OCI-LY7 (cell line): ENCODE data around the gene TMEM144. TPM values are rescaled to one million over a fixed set of nuclear protein-coding genes. Genes with fewer than 3 reads are reported as not detected.

ENCODE experiments used
- BruUV-seq: library from RNA; stranded (reverse); fragments of 400-500 nt; replicated peaks from 2 replicates; lab custom pipeline; 2021; lab: Mats Ljungman, UMichigan
- CTCF ChIA-PET: fragments of 300-600 bp; sonication (Branson Sonifier 250); formaldehyde crosslinking; loops from one replicate; lab custom pipeline; 2022; ENCODE audit warnings: antibody characterized with exemption; ENCODE audit not compliant: unreplicated experiment; lab: Charles Lee
- POLR2A ChIA-PET: fragments of 300-600 bp; sonication (Branson Sonifier 250); formaldehyde crosslinking; loops from one replicate; lab custom pipeline; 2022; ENCODE audit warnings: antibody characterized with exemption; lab: Charles Lee
- DNase-seq: peaks from one replicate; pipeline ENCODE4 v3.0.0-alpha.2; 2015; ENCODE audit warnings: low spot score
- H2AFZ ChIP-seq: fragments of 200-600 bp; sonication (generic), shearing (Covaris generic); 2 replicates; pipeline ENCODE4 v1.6.1; 2014; ENCODE audit warnings: mild to moderate bottlenecking, antibody characterized with exemption, low read length, moderate library complexity
- H3K27ac ChIP-seq: fragments of 200-600 bp; sonication (generic); 2 replicates; pipeline ENCODE4 v1.5.1; 2014; ENCODE audit warnings: mixed run types, low read depth, mild to moderate bottlenecking, moderate library complexity, low read length, inconsistent platforms; ENCODE audit not compliant: poor library complexity, severe bottlenecking
- H3K36me3 ChIP-seq: fragments of 200-600 bp; sonication (generic); 2 replicates; pipeline ENCODE4 v1.6.1; 2014; ENCODE audit warnings: mild to moderate bottlenecking, antibody characterized with exemption, low read length, moderate library complexity, mixed read lengths; ENCODE audit not compliant: insufficient read depth
- H3K4me1 ChIP-seq: fragments of 200-600 bp; sonication (generic); 2 replicates; pipeline ENCODE4 v1.5.1; 2014; ENCODE audit warnings: mild to moderate bottlenecking, low read length; ENCODE audit not compliant: insufficient read depth, poor library complexity, severe bottlenecking
- H3K4me2 ChIP-seq: fragments of 200-600 bp; sonication (generic); 2 replicates; pipeline ENCODE4 v1.6.1; 2014; ENCODE audit warnings: mild to moderate bottlenecking, low read length
- H3K4me3 ChIP-seq: fragments of 200-600 bp; sonication (generic); 2 replicates; pipeline ENCODE4 v1.5.1; 2014; ENCODE audit warnings: mild to moderate bottlenecking, low read depth, low read length; ENCODE audit not compliant: poor library complexity, severe bottlenecking
- H3K79me2 ChIP-seq: fragments of 200-600 bp; sonication (generic); 2 replicates; pipeline ENCODE4 v1.6.1; 2016; ENCODE audit warnings: low read depth, mild to moderate bottlenecking, low read length, moderate library complexity, mixed read lengths; ENCODE audit not compliant: insufficient read depth
- H3K9me2 ChIP-seq: fragments of 200-600 bp; sonication (generic); 2 replicates; pipeline ENCODE4 v1.6.1; 2016; ENCODE audit warnings: mild to moderate bottlenecking, low read length, mixed read lengths; ENCODE audit not compliant: insufficient read depth
- H3K9me3 ChIP-seq: fragments of 200-600 bp; sonication (generic); 2 replicates; pipeline ENCODE4 v1.6.1; 2014; ENCODE audit warnings: mild to moderate bottlenecking, mixed run types, low read length, mixed read lengths
- H4K20me1 ChIP-seq: fragments of 200-600 bp; sonication (generic); 2 replicates; pipeline ENCODE4 v1.6.1; 2014; ENCODE audit warnings: mild to moderate bottlenecking, antibody characterized with exemption, low read length, moderate library complexity, mixed read lengths; ENCODE audit not compliant: insufficient read depth
- EZH2phosphoT487 ChIP-seq: fragments of 200-600 bp; sonication (generic); IDR thresholded peaks from 2 replicates; pipeline ENCODE4 v1.6.1; 2018; ENCODE audit warnings: low read depth, borderline replicate concordance, mild to moderate bottlenecking, mixed run types, antibody characterized with exemption, low read length, moderate library complexity, mixed read lengths
- intact Hi-C: fragments of 100-400 bp; cut with micrococcal nuclease; formaldehyde crosslinking; loops from one replicate; pipeline ENCODE4 v1.10.0; 2022; ENCODE audit not compliant: unreplicated experiment
- total RNA-seq, 2 experiments: library from RNA; depleted of rRNA in 1 of 2; stranded (reverse); fragments of >200 nt in 1 of 2; shearing (Covaris generic) in 1 of 2; gene quantifications; 2 replicates each; pipeline ENCODE4 v1.2.3, GENCODE V29; 2014 to 2022
- TF ChIP-seq, protein P1 (sequence below): fragments of 200-600 bp; sonication (generic); conservative IDR thresholded peaks from 2 replicates; pipeline ENCODE4 v1.5.1; 2014; ENCODE audit warnings: mild to moderate bottlenecking, antibody characterized with exemption, low read length, moderate library complexity, mixed read lengths

Gene TMEM144
- total RNA-seq, 2 experiments from 2014 or later, result 0.30 TPM; not detected in 1

DNA sequence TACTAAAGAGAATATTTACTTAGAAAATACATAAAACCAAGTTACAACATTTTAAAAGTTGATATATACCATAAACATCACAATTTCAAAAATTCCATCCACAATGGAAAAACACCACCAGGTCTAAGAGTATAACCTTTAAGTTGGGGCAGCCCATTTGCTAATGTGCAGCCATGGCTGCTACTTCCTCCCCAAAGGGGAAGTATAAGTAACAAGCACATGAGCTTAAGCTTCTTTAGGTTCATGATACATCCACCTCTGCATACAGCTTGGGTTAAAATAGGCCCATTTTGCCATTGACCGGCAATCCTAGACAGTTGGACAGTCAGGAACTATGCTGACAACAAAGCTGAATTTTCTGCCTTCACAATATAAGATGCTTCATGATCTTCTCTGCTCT lies 20.9 kb upstream of the TMEM144 start:
- Histone ChIP-seq H3K9me3 (no peaks in the 10 kb centered on the region), H3K36me3 (no peaks in the 10 kb centered on the region), H4K20me1 (no peaks in the 10 kb centered on the region), H3K4me3 (no peak overlapping the region), H2AFZ (no peak overlapping the region), H3K79me2 (no peaks in the 10 kb centered on the region), H3K9me2 (no peaks in the 10 kb centered on the region), H3K4me2 (no peak overlapping the region), H3K4me1 (no peaks in the 10 kb centered on the region), H3K27ac (no peak overlapping the region)
- ChIA-PET CTCF (no interaction called here), POLR2A (interaction anchor here (0.6 to 1.5 kb wide), 5 partner anchors 13 to 1300 kb away, joined by 3 to 5 read pairs (median 3); no protein-coding TSS in a partner anchor)
- intact Hi-C loops, result no loop called here
- no peak for TF ChIP-seq EZH2phosphoT487
- TF ChIP-seq, protein P1, sequence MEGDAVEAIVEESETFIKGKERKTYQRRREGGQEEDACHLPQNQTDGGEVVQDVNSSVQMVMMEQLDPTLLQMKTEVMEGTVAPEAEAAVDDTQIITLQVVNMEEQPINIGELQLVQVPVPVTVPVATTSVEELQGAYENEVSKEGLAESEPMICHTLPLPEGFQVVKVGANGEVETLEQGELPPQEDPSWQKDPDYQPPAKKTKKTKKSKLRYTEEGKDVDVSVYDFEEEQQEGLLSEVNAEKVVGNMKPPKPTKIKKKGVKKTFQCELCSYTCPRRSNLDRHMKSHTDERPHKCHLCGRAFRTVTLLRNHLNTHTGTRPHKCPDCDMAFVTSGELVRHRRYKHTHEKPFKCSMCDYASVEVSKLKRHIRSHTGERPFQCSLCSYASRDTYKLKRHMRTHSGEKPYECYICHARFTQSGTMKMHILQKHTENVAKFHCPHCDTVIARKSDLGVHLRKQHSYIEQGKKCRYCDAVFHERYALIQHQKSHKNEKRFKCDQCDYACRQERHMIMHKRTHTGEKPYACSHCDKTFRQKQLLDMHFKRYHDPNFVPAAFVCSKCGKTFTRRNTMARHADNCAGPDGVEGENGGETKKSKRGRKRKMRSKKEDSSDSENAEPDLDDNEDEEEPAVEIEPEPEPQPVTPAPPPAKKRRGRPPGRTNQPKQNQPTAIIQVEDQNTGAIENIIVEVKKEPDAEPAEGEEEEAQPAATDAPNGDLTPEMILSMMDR, result no peak
- no peak for DNase-seq
- BruUV-seq, result no TSS peak

DNA sequence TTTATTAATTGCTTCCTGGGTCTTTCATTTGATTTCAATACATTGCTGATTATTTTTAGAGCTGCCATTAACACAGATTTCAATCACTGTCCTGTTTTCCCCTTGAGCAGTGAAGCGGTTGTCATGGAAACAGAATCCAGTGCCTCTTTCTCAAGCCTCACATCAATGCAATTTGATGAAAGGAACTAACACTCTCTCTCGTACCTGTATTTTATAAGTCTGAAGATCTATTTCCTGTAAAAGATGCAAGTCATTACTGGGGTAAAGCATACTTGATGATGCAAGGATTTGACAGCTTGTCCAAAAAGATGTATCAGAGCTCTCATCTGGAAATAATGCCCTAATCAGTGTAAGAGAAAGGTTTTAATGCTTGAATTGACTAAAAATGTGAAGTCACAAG lies 19.6 kb upstream of the TMEM144 start:
- intact Hi-C loops, result loop anchor here (5.0 kb wide), 1 partner anchor 67 kb away; no protein-coding TSS in a partner anchor
- no peak overlapping the region for H2AFZ ChIP-seq
- ChIA-PET POLR2A (interaction anchor here (1.0 to 1.4 kb wide), 2 partner anchors 8 to 19 kb away, joined by 4 to 5 read pairs; no protein-coding TSS in a partner anchor), CTCF (no interaction called here)
- H3K4me3 ChIP-seq, result no peak overlapping the region
- TF ChIP-seq EZH2phosphoT487, result no peak
- TF ChIP-seq, protein P1, result no peak
- H4K20me1 ChIP-seq, result no peaks in the 10 kb centered on the region
- H3K9me3 ChIP-seq, result no peaks in the 10 kb centered on the region
- no TSS peak for BruUV-seq
- DNase-seq, result no peak
- H3K79me2 ChIP-seq, result no peaks in the 10 kb centered on the region
- H3K4me1 ChIP-seq, result no peaks in the 10 kb centered on the region
- no peak overlapping the region for H3K27ac ChIP-seq
- H3K36me3 ChIP-seq, result no peaks in the 10 kb centered on the region
- no peak overlapping the region for H3K4me2 ChIP-seq
- H3K9me2 ChIP-seq, result no peaks in the 10 kb centered on the region

DNA sequence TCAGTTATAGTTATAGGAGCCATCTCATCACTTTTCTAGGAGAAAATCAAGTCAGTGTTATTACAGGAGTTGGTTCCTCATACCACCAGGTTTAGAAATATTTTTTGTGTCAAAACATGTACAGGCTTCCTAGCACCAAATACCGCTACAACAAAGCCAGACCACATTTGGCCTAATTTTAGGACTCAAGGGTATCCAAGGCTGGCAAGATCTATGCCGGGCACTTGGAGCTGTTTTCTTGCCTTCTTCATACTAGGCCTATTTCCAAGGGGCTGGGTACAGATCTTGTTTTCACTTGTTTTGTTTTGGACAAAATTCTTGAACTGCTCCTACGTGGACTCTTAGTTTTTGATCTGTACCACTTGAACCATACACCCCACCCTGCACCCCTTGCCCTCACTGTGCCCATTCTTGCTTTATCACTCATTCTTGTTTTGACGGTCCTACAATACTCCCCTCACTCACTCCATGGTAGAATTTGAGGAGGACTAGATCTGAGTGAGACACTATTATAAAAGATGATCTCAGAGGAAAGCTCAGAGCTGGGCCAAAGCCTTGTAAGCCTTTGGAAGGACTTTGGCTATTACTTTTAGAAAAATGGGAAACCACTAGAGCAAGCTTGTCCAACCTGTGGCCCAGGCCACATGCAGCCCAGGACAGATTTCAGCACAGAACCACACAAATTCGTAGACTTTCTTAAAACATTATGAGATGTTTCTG lies 17.7 kb upstream of the TMEM144 start:
- H3K9me2 ChIP-seq, result no peaks in the 10 kb centered on the region

More for the DNA sequence above, 17.7 kb upstream of the TMEM144 start:
- POLR2A ChIA-PET, result interaction anchor here (0.6 to 1.1 kb wide), 2 partner anchors 10 to 27 kb away, joined by 3 read pairs; no protein-coding TSS in a partner anchor
- H3K4me2 ChIP-seq, result no peak overlapping the region
- no peak for DNase-seq
- intact Hi-C loops, result loop anchor here (5.0 kb wide), 1 partner anchor 65 kb away; no protein-coding TSS in a partner anchor
- H2AFZ ChIP-seq, result no peak overlapping the region
- no peaks in the 10 kb centered on the region for H3K9me3 ChIP-seq
- CTCF ChIA-PET, result no interaction called here
- no peak overlapping the region for H3K27ac ChIP-seq
- no peaks in the 10 kb centered on the region for H4K20me1 ChIP-seq
- no peaks in the 10 kb centered on the region for H3K36me3 ChIP-seq
- no peaks in the 10 kb centered on the region for H3K4me1 ChIP-seq
- TF ChIP-seq, protein P1, result no peak
- TF ChIP-seq EZH2phosphoT487, result no peak
- no peaks in the 10 kb centered on the region for H3K79me2 ChIP-seq
- no TSS peak for BruUV-seq
- H3K4me3 ChIP-seq, result no peak overlapping the region
